Measurements from ENCODE around the gene OTOS.

OTOS gene

GRCh38 chr2:240140511-240140910 is at the start of gene OTOS:
OTOS (minus strand) TSS chr2:240140658; CDS start chr2:240140326, 332 bp downstream.
- DNase-seq (ENCODE audit: low spot score) = no peak

GRCh38 chr2:240189686-240190085 is 49.2 kb upstream of the OTOS start:
- DNase-seq (ENCODE audit: low spot score) = no peak

GRCh38 chr2:240187989-240188590 is 47.6 kb upstream of the OTOS start:
- no peak for DNase-seq (ENCODE audit: low spot score)

- no peak for DNase-seq (ENCODE audit: low spot score)
Measured at GRCh38 chr2:240186191-240186725, 45.8 kb upstream of the OTOS start.

GRCh38 chr2:240184656-240185055 is 44.2 kb upstream of the OTOS start:
- DNase-seq (ENCODE audit: low spot score) = no peak

GRCh38 chr2:240183875-240184590 is 43.6 kb upstream of the OTOS start:
- no peak for DNase-seq (ENCODE audit: low spot score)

- no peak for DNase-seq (ENCODE audit: low spot score)
Measured at GRCh38 chr2:240183006-240183874, 42.8 kb upstream of the OTOS start.

GRCh38 chr2:240182476-240182875 is 42.0 kb upstream of the OTOS start:
- DNase-seq (ENCODE audit: low spot score) = no peak

- no peak for DNase-seq (ENCODE audit: low spot score)
Measured at GRCh38 chr2:240182001-240182400, 41.5 kb upstream of the OTOS start.

- DNase-seq (ENCODE audit: low spot score) = no peak
Measured at GRCh38 chr2:240179941-240180666, 39.6 kb upstream of the OTOS start.

GRCh38 chr2:240179186-240179815 is 38.8 kb upstream of the OTOS start:
- DNase-seq (ENCODE audit: low spot score) = no peak

GRCh38 chr2:240178564-240178963 is 38.1 kb upstream of the OTOS start:
- DNase-seq (ENCODE audit: low spot score) = no peak

GRCh38 chr2:240174496-240174895 is 34.0 kb upstream of the OTOS start:
- DNase-seq (ENCODE audit: low spot score) = no peak

- DNase-seq (ENCODE audit: low spot score) = no peak
Measured at GRCh38 chr2:240172071-240172895, 31.8 kb upstream of the OTOS start.

GRCh38 chr2:240170883-240171282 is 30.4 kb upstream of the OTOS start:
- DNase-seq (ENCODE audit: low spot score) = no peak

GRCh38 chr2:240170354-240170735 is 29.9 kb upstream of the OTOS start:
- no peak for DNase-seq (ENCODE audit: low spot score)

GRCh38 chr2:240169486-240170353 is 29.3 kb upstream of the OTOS start:
- no peak for DNase-seq (ENCODE audit: low spot score)

GRCh38 chr2:240168546-240169361 is 28.3 kb upstream of the OTOS start:
- no peak for DNase-seq (ENCODE audit: low spot score)

- no peak for DNase-seq (ENCODE audit: low spot score)
Measured at GRCh38 chr2:240168041-240168440, 27.6 kb upstream of the OTOS start.
